CD4-positive, alpha-beta T cell (primary cell): ENCODE measurements around the gene GIPR. TPM values are rescaled to one million over a fixed set of nuclear protein-coding genes. Genes with fewer than 3 reads are reported as not detected.

ENCODE experiments used
- ATAC-seq: fragments of 200-7000 bp; cut with Tn5 transposase; one replicate; pipeline ENCODE4 v1.10.0; 2022; ENCODE audit warnings: mild to moderate bottlenecking; ENCODE audit not compliant: poor library complexity
- CTCF ChIA-PET: fragments of 350-600 bp; sonication (Branson Sonifier 250); formaldehyde crosslinking; loops from one replicate; lab custom pipeline; 2021; ENCODE audit warnings: antibody characterized with exemption, inconsistent platforms; lab: Charles Lee
- POLR2A ChIA-PET: fragments of 350-600 bp; sonication (Branson Sonifier 250); formaldehyde crosslinking; loops from one replicate; lab custom pipeline; 2021; ENCODE audit warnings: antibody characterized with exemption, inconsistent platforms; lab: Charles Lee
- DNase-seq, 14 experiments: peaks; one replicate each; pipeline ENCODE4 v3.0.0-alpha.2; 2013 to 2020; ENCODE audit warnings: mixed read lengths in 2 of 14
- H3K27ac ChIP-seq, 2 donors: one replicate each; pipeline versions ENCODE4 v1.5.1 to v1.7.0; 2013; ENCODE audit warnings: low read length in 2 of 2, low read depth in 1 of 2, mild to moderate bottlenecking in 1 of 2
- H3K27me3 ChIP-seq, 2 experiments: 1 replicate in 1 of 2; 2 replicates in 1 of 2; pipeline versions ENCODE4 v1.6.1 to v1.7.0; 2013; ENCODE audit warnings: low read length in 2 of 2, control low read depth in 1 of 2, mild to moderate bottlenecking in 1 of 2, moderate library complexity in 1 of 2; ENCODE audit not compliant: insufficient read depth in 2 of 2, control insufficient read depth in 1 of 2
- H3K36me3 ChIP-seq: one replicate; pipeline ENCODE4 v1.6.1; 2013; ENCODE audit warnings: low read length, control low read depth; ENCODE audit not compliant: insufficient read depth
- H3K4me1 ChIP-seq: one replicate; pipeline ENCODE4 v1.6.1; 2013; ENCODE audit warnings: low read length, control low read depth; ENCODE audit not compliant: insufficient read depth
- H3K4me3 ChIP-seq: one replicate; pipeline ENCODE4 v1.5.1; 2013; ENCODE audit warnings: mild to moderate bottlenecking, low read length, moderate library complexity
- H3K9me3 ChIP-seq, 2 experiments: 1 replicate in 1 of 2; 2 replicates in 1 of 2; pipeline versions ENCODE4 v1.6.1 to v1.7.0; 2013; ENCODE audit warnings: low read length in 2 of 2, mild to moderate bottlenecking in 2 of 2, control low read depth in 1 of 2, moderate library complexity in 1 of 2; ENCODE audit not compliant: control insufficient read depth in 1 of 2, insufficient read depth in 1 of 2
- H3K27ac Mint-ChIP-seq: one replicate; pipeline ENCODE4 v1.8.0; 2020; ENCODE audit warnings: mixed read lengths
- H3K27me3 Mint-ChIP-seq: one replicate; pipeline ENCODE4 v1.8.0; 2021; ENCODE audit warnings: mixed read lengths
- H3K36me3 Mint-ChIP-seq: one replicate; pipeline ENCODE4 v1.8.0; 2021; ENCODE audit warnings: low read depth, mixed read lengths
- H3K4me1 Mint-ChIP-seq: one replicate; pipeline ENCODE4 v1.8.0; 2021; ENCODE audit warnings: low read depth, mixed read lengths
- H3K4me3 Mint-ChIP-seq: one replicate; pipeline ENCODE4 v1.8.0; 2020; ENCODE audit warnings: mild to moderate bottlenecking, mixed read lengths
- H3K9me3 Mint-ChIP-seq: one replicate; pipeline ENCODE4 v1.8.0; 2020; ENCODE audit warnings: mixed read lengths
- CTCF ChIP-seq: fragments of 200-600 bp; IDR thresholded peaks from one replicate; pipeline ENCODE4 v1.8.0; 2022; ENCODE audit warnings: antibody characterized with exemption, mild to moderate bottlenecking
- intact Hi-C, 2 experiments: fragments of 100-400 bp; cut with DNase I in 1 of 2; cut with micrococcal nuclease in 1 of 2; formaldehyde crosslinking; loops; one replicate each; pipeline versions ENCODE4 v1.15.1 to v1.9.0; 2023 to 2025; cut with DNase I, micrococcal nuclease
- total RNA-seq, 174 experiments: library from RNA in 2 of 174; stranded (reverse) in 2 of 174; gene quantifications; one replicate each; pipeline ENCODE4 v1.2.3 and lab custom pipeline; 2021 to 2026

The GIPR gene
- total RNA-seq, 2 experiments from 2014 or later = 2.4 to 3.0 TPM

DNA sequence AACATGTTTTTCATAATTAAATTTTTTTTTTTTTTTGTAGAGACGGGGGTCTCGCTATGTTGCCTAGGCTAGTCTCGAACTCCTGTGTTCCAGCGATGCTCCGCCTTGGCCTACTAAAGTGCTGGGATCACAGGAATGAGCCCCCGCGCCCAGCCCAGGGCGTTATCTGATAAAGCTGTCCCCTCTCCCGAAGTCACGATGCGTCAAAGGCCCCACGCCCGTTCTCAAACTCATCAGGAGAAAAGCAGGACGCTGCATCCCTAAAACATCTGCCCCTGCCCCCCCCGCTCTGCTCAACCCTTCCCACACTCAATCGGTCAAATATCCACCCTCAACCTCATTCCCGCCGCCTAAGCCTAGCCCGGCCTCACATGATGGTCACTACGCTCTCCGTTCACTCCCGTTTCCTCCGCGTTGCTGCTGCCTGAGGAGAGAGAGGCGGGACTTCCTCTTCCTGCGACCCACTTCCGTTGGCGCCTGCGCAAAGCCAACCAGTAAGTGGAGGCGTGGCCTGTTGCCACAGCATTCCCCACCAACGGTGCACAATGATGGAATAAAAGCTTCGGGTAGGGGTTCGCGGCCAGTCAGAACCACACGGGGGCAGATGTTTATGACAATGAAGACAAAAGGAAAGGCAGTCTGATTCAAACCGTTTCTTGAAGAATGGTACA lies 23.6 kb downstream of the GIPR start, which contains the start of gene SNRPD2:
SNRPD2 (minus strand) TSS at position 438 of the 671 bp plus-strand sequence; CDS start at position 373, 65 bp downstream.
- Mint-ChIP-seq H3K36me3 (peaks cover 56% of the 10 kb centered on the region), H3K4me3 (peak within 1 kb of the TSS; percentile 96), H3K27me3 (no peaks in the 10 kb centered on the region), H3K9me3 (no peaks in the 10 kb centered on the region), H3K27ac (peak within 1 kb of the TSS; percentile 95), H3K4me1 (peaks cover 33% of the 10 kb centered on the region)
- CTCF ChIA-PET = interaction anchor here (0.5 to 4.8 kb wide), 13 partner anchors 9 to 703 kb away, joined by 3 to 29 read pairs (median 8); partner anchors contain the start of genes FBXO46 and SIX5
- Histone ChIP-seq H3K4me1 (peaks cover 39% of the 10 kb centered on the region), H3K36me3 (peaks cover 37% of the 10 kb centered on the region), H3K27ac (peak within 1 kb of the TSS; percentile 86 to 93), H3K4me3 (peak within 1 kb of the TSS; percentile 85), H3K27me3 (no peaks in the 10 kb centered on the region), H3K9me3 (no peaks in the 10 kb centered on the region)
- POLR2A ChIA-PET = interaction anchor here (0.7 to 2.7 kb wide), 19 partner anchors 10 to 252 kb away, joined by 3 to 48 read pairs (median 4); partner anchors contain the start of genes FBXO46, FOSB and SIX5
- intact Hi-C loops = loop anchor here (1.0 to 10.0 kb wide), 8 partner anchors 15 to 517 kb away; partner anchors contain the start of genes OPA3 (in 2 of the 2), BLOC1S3 (in 1 of the 2), TRAPPC6A (in 1 of the 2) and VASP (in 1 of the 2)
- DNase-seq (peak; percentile 81 to 96 (median 90)), ATAC-seq (peak; percentile 46)
- TF ChIP-seq CTCF = no peak

- H3K9me3 ChIP-seq = no peaks in the 10 kb centered on the region
- peak within 1 kb of the TSS; percentile 96 for H3K4me3 Mint-ChIP-seq
- no peaks in the 10 kb centered on the region for H3K9me3 Mint-ChIP-seq
- H3K36me3 Mint-ChIP-seq = peaks cover 51% of the 10 kb centered on the region
- peaks cover 32% of the 10 kb centered on the region for H3K36me3 ChIP-seq
- H3K4me3 ChIP-seq = peak within 1 kb of the TSS; percentile 85
- peak within 1 kb of the TSS; percentile 86 to 93 for H3K27ac ChIP-seq
- no peaks in the 10 kb centered on the region for H3K27me3 Mint-ChIP-seq
- peaks cover 39% of the 10 kb centered on the region for H3K4me1 ChIP-seq
- no peaks in the 10 kb centered on the region for H3K27me3 ChIP-seq
- POLR2A ChIA-PET = interaction anchor here (0.6 to 2.7 kb wide), 19 partner anchors 9 to 253 kb away, joined by 3 to 48 read pairs (median 4); partner anchors contain the start of genes FBXO46, FOSB and SIX5
- peaks cover 33% of the 10 kb centered on the region for H3K4me1 Mint-ChIP-seq
- DNase-seq = peak; percentile 92 to 99 (median 94)
- peak; percentile 87 for ATAC-seq
- intact Hi-C loops = loop anchor here (1.0 to 10.0 kb wide), 9 partner anchors 16 to 518 kb away; partner anchors contain the start of genes OPA3 (in 2 of the 2), BLOC1S3 (in 1 of the 2), FBXO46 (in 1 of the 2) and TRAPPC6A (in 1 of the 2)
- TF ChIP-seq CTCF = no peak
- CTCF ChIA-PET = interaction anchor here (0.5 to 4.8 kb wide), 15 partner anchors 10 to 703 kb away, joined by 3 to 29 read pairs (median 8); partner anchors contain the start of genes FBXO46, OPA3 and SIX5
- peak within 1 kb of the TSS; percentile 95 for H3K27ac Mint-ChIP-seq
Observed at GRCh38 chr19:45692187-45693105, 24.4 kb downstream of the GIPR start, which contains the start of gene QPCTL. QPCTL (plus strand) TSS chr19:45692666; CDS start chr19:45692704, 38 bp downstream.
